ENCODE measurements around the gene SPTB. TPM values are rescaled to one million over a fixed set of nuclear protein-coding genes. Genes with fewer than 3 reads are reported as not detected.
A peak's percentile ranks its signal among the peaks of the same experiment; 100 is the strongest.

Gene SPTB
- total RNA-seq, 1 donor from 2014 or later, result not detected

GRCh38 chr14:64816221-64816783, 63.4 kb downstream of the SPTB start:
- DNase-seq (ENCODE audit: low read depth) (no peak), FAIRE-seq (no peak)
- no peak for TF ChIP-seq CTCF (IDR thresholded peaks at IDR 0.05; ENCODE audit: insufficient read depth, low read length, severe bottlenecking)
- Histone ChIP-seq H3K4me3 (ENCODE audit: low read depth, low read length) (no peak overlapping the region), H3K36me3 (ENCODE audit: control insufficient read depth, insufficient read depth, low read length) (no peaks in the 10 kb centered on the region), H3K27me3 (ENCODE audit: control insufficient read depth, insufficient read depth, low read length) (peaks cover 14% of the 10 kb centered on the region)

- no peak for TF ChIP-seq CTCF (IDR thresholded peaks at IDR 0.05; ENCODE audit: insufficient read depth, low read length, severe bottlenecking)
- Histone ChIP-seq H3K4me3 (ENCODE audit: low read depth, low read length) (no peak overlapping the region), H3K27me3 (ENCODE audit: control insufficient read depth, insufficient read depth, low read length) (peaks cover 14% of the 10 kb centered on the region), H3K36me3 (ENCODE audit: control insufficient read depth, insufficient read depth, low read length) (no peaks in the 10 kb centered on the region)
- FAIRE-seq (no peak), DNase-seq (ENCODE audit: low read depth) (no peak)
Observed at GRCh38 chr14:64815257-64815656, 64.5 kb downstream of the SPTB start.

GRCh38 chr14:64812412-64812811, 67.3 kb downstream of the SPTB start:
- Histone ChIP-seq H3K4me3 (ENCODE audit: low read depth, low read length) (no peak overlapping the region), H3K36me3 (ENCODE audit: control insufficient read depth, insufficient read depth, low read length) (no peaks in the 10 kb centered on the region), H3K27me3 (ENCODE audit: control insufficient read depth, insufficient read depth, low read length) (no peaks in the 10 kb centered on the region)
- no peak for FAIRE-seq
- TF ChIP-seq CTCF (IDR thresholded peaks at IDR 0.05; ENCODE audit: insufficient read depth, low read length, severe bottlenecking), result no peak
- peak; percentile 64 for DNase-seq (ENCODE audit: low read depth)

GRCh38 chr14:64811676-64812075, 68.0 kb downstream of the SPTB start:
- no peaks in the 10 kb centered on the region for H3K27me3 ChIP-seq (ENCODE audit: control insufficient read depth, insufficient read depth, low read length)
- no peak for TF ChIP-seq CTCF (IDR thresholded peaks at IDR 0.05; ENCODE audit: insufficient read depth, low read length, severe bottlenecking)
- no peak for FAIRE-seq
- H3K36me3 ChIP-seq (ENCODE audit: control insufficient read depth, insufficient read depth, low read length), result no peaks in the 10 kb centered on the region
- DNase-seq (ENCODE audit: low read depth), result no peak
- H3K4me3 ChIP-seq (ENCODE audit: low read depth, low read length), result no peak overlapping the region

- no peak overlapping the region for H3K4me3 ChIP-seq (ENCODE audit: low read depth, low read length)
- no peak for TF ChIP-seq CTCF (IDR thresholded peaks at IDR 0.05; ENCODE audit: insufficient read depth, low read length, severe bottlenecking)
- DNase-seq (ENCODE audit: low read depth), result no peak
- FAIRE-seq, result no peak
- no peaks in the 10 kb centered on the region for H3K36me3 ChIP-seq (ENCODE audit: control insufficient read depth, insufficient read depth, low read length)
- no peaks in the 10 kb centered on the region for H3K27me3 ChIP-seq (ENCODE audit: control insufficient read depth, insufficient read depth, low read length)
Observed at GRCh38 chr14:64808449-64808848, 71.3 kb downstream of the SPTB start.

GRCh38 chr14:64807551-64807950, 72.2 kb downstream of the SPTB start:
- Histone ChIP-seq H3K4me3 (ENCODE audit: low read depth, low read length) (no peak overlapping the region), H3K27me3 (ENCODE audit: control insufficient read depth, insufficient read depth, low read length) (no peaks in the 10 kb centered on the region), H3K36me3 (ENCODE audit: control insufficient read depth, insufficient read depth, low read length) (no peaks in the 10 kb centered on the region)
- FAIRE-seq (no peak), DNase-seq (ENCODE audit: low read depth) (no peak)
- no peak for TF ChIP-seq CTCF (IDR thresholded peaks at IDR 0.05; ENCODE audit: insufficient read depth, low read length, severe bottlenecking)

Measured in bronchial epithelial cell (primary cell).